ENCODE results near the gene SGK2. TPM values are rescaled to one million over a fixed set of nuclear protein-coding genes. Genes with fewer than 3 reads are reported as not detected.

SGK2 gene
- total RNA-seq, 2 experiments from 2014 or later = 0.38 to 0.64 TPM

- POLR2A ChIA-PET = no interaction called here
- Mint-ChIP-seq H3K9me3 (peaks cover 2% of the 10 kb centered on the region), H3K36me3 (ENCODE audit: low read depth) (peaks cover 6% of the 10 kb centered on the region), H3K4me1 (ENCODE audit: low read depth) (peaks cover 25% of the 10 kb centered on the region), H3K27ac (no peak overlapping the region), H3K27me3 (peaks cover 3% of the 10 kb centered on the region), H3K4me3 (no peak overlapping the region)
- Histone ChIP-seq H3K9me3 (ENCODE audit: control insufficient read depth in 1 of 2, insufficient read depth in 1 of 2, low read length in 2 of 2) (peaks cover 0 to 5% of the 10 kb centered on the region in 2 experiments), H3K27me3 (ENCODE audit: control insufficient read depth in 1 of 2, insufficient read depth in 2 of 2, low read length in 2 of 2) (no peaks in the 10 kb centered on the region), H3K36me3 (ENCODE audit: insufficient read depth, low read length) (no peaks in the 10 kb centered on the region), H3K4me1 (ENCODE audit: insufficient read depth, low read length) (peaks cover 16% of the 10 kb centered on the region), H3K27ac (ENCODE audit: low read depth in 1 of 2, low read length in 2 of 2) (no peak overlapping the region), H3K4me3 (ENCODE audit: low read length) (no peak overlapping the region)
- DNase-seq (no peak), ATAC-seq (ENCODE audit: poor library complexity) (no peak)
- TF ChIP-seq CTCF (IDR thresholded peaks at IDR 0.05) = no peak
- CTCF ChIA-PET = no interaction called here
- intact Hi-C loops (cut with DNase I, micrococcal nuclease) = no loop called here
These were observed 42.5 kb upstream of the SGK2 start for GRCh38 chr20:43516251-43516824.

- no peak for ATAC-seq (ENCODE audit: poor library complexity)
- Mint-ChIP-seq H3K9me3 (peaks cover 8% of the 10 kb centered on the region), H3K27ac (no peak overlapping the region), H3K27me3 (peaks cover 5% of the 10 kb centered on the region), H3K4me3 (no peak overlapping the region), H3K4me1 (ENCODE audit: low read depth) (peaks cover 14% of the 10 kb centered on the region), H3K36me3 (ENCODE audit: low read depth) (no peaks in the 10 kb centered on the region)
- ChIA-PET CTCF (no interaction called here), POLR2A (interaction anchor here (1.1 kb wide), 1 partner anchor 27 kb away, joined by 6 read pairs; no protein-coding TSS in a partner anchor)
- H3K27me3 ChIP-seq (ENCODE audit: control insufficient read depth in 1 of 2, insufficient read depth in 2 of 2, low read length in 2 of 2) = no peaks in the 10 kb centered on the region
- DNase-seq = no peak
- H3K4me1 ChIP-seq (ENCODE audit: insufficient read depth, low read length) = peaks cover 9% of the 10 kb centered on the region
- no peaks in the 10 kb centered on the region for H3K9me3 ChIP-seq (ENCODE audit: control insufficient read depth in 1 of 2, insufficient read depth in 1 of 2, low read length in 2 of 2)
- no peak overlapping the region for H3K27ac ChIP-seq (ENCODE audit: low read depth in 1 of 2, low read length in 2 of 2)
- H3K4me3 ChIP-seq (ENCODE audit: low read length) = no peak overlapping the region
- intact Hi-C loops (cut with DNase I, micrococcal nuclease) = no loop called here
- no peaks in the 10 kb centered on the region for H3K36me3 ChIP-seq (ENCODE audit: insufficient read depth, low read length)
- TF ChIP-seq CTCF (IDR thresholded peaks at IDR 0.05) = no peak
These were observed 38.7 kb upstream of the SGK2 start for GRCh38 chr20:43520074-43520630.

DNA sequence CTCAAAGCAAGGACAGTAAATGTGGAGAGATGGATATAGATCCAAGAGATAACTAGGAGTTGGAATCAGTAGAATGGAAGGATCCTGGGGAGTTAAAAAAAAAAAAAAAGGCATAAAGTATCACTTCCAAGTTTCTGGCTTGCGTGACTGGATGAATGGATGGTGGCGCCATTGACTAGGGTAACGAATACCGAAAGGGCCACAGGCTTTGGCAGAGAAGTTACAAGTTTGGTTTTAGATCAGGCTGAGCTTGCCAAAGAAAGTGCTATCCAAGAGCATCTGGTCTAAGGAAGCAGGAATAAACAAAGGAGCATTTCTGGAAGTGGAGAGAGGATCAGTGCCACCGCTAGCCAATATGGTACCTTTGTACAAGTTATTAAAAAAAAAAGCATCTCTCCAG is 33.8 kb upstream of the SGK2 start:
- no peak for DNase-seq
- Histone ChIP-seq H3K9me3 (ENCODE audit: control insufficient read depth in 1 of 2, insufficient read depth in 1 of 2, low read length in 2 of 2) (no peaks in the 10 kb centered on the region), H3K36me3 (ENCODE audit: insufficient read depth, low read length) (peaks cover 2% of the 10 kb centered on the region), H3K4me1 (ENCODE audit: insufficient read depth, low read length) (no peaks in the 10 kb centered on the region), H3K27me3 (ENCODE audit: control insufficient read depth in 1 of 2, insufficient read depth in 2 of 2, low read length in 2 of 2) (no peaks in the 10 kb centered on the region), H3K4me3 (ENCODE audit: low read length) (no peak overlapping the region), H3K27ac (ENCODE audit: low read depth in 1 of 2, low read length in 2 of 2) (no peak overlapping the region)
- H3K9me3 Mint-ChIP-seq = peaks cover 8% of the 10 kb centered on the region
- no peak overlapping the region for H3K4me3 Mint-ChIP-seq
- ATAC-seq (ENCODE audit: poor library complexity) = no peak
- intact Hi-C loops (cut with DNase I, micrococcal nuclease) = no loop called here
- no peak for TF ChIP-seq CTCF (IDR thresholded peaks at IDR 0.05)
- no peaks in the 10 kb centered on the region for H3K4me1 Mint-ChIP-seq (ENCODE audit: low read depth)
- POLR2A ChIA-PET = no interaction called here
- CTCF ChIA-PET = no interaction called here
- H3K36me3 Mint-ChIP-seq (ENCODE audit: low read depth) = peaks cover 5% of the 10 kb centered on the region
- peaks cover 5% of the 10 kb centered on the region for H3K27me3 Mint-ChIP-seq
- H3K27ac Mint-ChIP-seq = no peak overlapping the region

All from CD4-positive, alpha-beta T cell (primary cell).